Neural crest cell (in vitro differentiated cells): ENCODE data around the gene AUTS2. TPM values are rescaled to one million over a fixed set of nuclear protein-coding genes. Genes with fewer than 3 reads are reported as not detected.

Experiments
- DNase-seq: peaks from one replicate; pipeline ENCODE4 v3.0.0; 2021; ENCODE audit warnings: low read depth, mixed read lengths, low spot score
- H3K27ac Mint-ChIP-seq: one replicate; pipeline ENCODE4 v1.8.0; 2021; ENCODE audit warnings: mild to moderate bottlenecking, mixed read lengths; ENCODE audit not compliant: unreplicated experiment
- H3K27me3 Mint-ChIP-seq: 2 replicates; pipeline ENCODE4 v1.8.0; 2021; ENCODE audit warnings: low read depth, mild to moderate bottlenecking, mixed read lengths
- H3K36me3 Mint-ChIP-seq: 2 replicates; pipeline ENCODE4 v1.8.0; 2021; ENCODE audit warnings: low read depth, mild to moderate bottlenecking, mixed read lengths
- H3K4me1 Mint-ChIP-seq: 2 replicates; pipeline ENCODE4 v1.8.0; 2021; ENCODE audit warnings: mixed read lengths
- H3K4me3 Mint-ChIP-seq: one replicate; pipeline ENCODE4 v1.8.0; 2021; ENCODE audit warnings: mild to moderate bottlenecking, mixed read lengths
- H3K9me3 Mint-ChIP-seq: 2 replicates; pipeline ENCODE4 v1.8.0; 2021; ENCODE audit warnings: mixed read lengths
- total RNA-seq: library from RNA; stranded (reverse); gene quantifications from 2 replicates; pipeline ENCODE4 v1.2.1, GENCODE V29; 2021
- TF ChIP-seq, protein P1 (sequence below): fragments of 200-600 bp; sonication (generic); conservative IDR thresholded peaks from 2 replicates; pipeline ENCODE4 v1.5.0; 2021; ENCODE audit warnings: antibody characterized with exemption, mild to moderate bottlenecking

The AUTS2 gene
- total RNA-seq, 1 donor from 2014 or later: 152 TPM

DNA sequence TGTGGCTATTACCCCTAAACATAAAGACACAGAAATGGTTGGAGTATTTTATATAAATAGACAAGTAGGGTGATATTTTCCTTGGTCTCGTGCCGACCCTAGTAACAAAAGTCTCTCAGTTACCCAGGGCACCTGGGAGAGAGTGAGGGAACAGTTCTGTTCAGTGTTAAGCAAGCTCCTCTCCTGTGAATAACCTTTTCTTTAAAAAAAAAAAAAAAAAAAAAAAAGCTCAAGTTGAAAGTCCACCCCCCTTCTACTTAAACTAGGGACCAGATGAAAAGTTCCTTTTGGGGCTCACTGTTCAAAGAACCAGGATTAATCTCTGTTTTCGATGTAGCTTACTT, 896.7 kb downstream of the AUTS2 start:
- Mint-ChIP-seq H3K9me3 (no peaks in the 10 kb centered on the region), H3K36me3 (no peaks in the 10 kb centered on the region), H3K27ac (no peak overlapping the region), H3K27me3 (no peaks in the 10 kb centered on the region), H3K4me3 (no peak overlapping the region), H3K4me1 (no peaks in the 10 kb centered on the region)
- no peak for DNase-seq
- TF ChIP-seq, protein P1, sequence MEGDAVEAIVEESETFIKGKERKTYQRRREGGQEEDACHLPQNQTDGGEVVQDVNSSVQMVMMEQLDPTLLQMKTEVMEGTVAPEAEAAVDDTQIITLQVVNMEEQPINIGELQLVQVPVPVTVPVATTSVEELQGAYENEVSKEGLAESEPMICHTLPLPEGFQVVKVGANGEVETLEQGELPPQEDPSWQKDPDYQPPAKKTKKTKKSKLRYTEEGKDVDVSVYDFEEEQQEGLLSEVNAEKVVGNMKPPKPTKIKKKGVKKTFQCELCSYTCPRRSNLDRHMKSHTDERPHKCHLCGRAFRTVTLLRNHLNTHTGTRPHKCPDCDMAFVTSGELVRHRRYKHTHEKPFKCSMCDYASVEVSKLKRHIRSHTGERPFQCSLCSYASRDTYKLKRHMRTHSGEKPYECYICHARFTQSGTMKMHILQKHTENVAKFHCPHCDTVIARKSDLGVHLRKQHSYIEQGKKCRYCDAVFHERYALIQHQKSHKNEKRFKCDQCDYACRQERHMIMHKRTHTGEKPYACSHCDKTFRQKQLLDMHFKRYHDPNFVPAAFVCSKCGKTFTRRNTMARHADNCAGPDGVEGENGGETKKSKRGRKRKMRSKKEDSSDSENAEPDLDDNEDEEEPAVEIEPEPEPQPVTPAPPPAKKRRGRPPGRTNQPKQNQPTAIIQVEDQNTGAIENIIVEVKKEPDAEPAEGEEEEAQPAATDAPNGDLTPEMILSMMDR: no peak

DNA sequence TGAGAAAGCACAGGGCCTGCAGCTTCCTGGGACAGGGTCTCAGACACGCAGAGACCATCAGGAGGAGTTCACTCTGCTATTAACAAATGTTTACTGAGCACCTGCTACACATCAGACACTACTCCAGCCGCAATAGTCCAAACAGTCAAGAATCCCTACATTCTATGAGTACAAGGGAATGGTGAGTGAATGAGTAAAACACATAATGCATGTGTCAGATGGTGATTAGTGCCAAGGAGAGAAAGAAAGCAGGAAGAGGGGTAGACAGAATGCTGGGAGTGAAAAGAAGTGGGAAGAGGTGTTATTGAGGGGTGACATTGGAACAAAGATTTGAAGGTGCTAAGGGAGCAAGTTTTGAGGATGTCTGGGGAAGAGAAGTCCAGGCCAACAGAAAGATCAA, 899.5 kb downstream of the AUTS2 start:
- no peak overlapping the region for H3K4me3 Mint-ChIP-seq
- H3K27me3 Mint-ChIP-seq: no peaks in the 10 kb centered on the region
- DNase-seq: no peak
- no peaks in the 10 kb centered on the region for H3K36me3 Mint-ChIP-seq
- H3K4me1 Mint-ChIP-seq: no peaks in the 10 kb centered on the region
- H3K27ac Mint-ChIP-seq: no peak overlapping the region
- TF ChIP-seq, protein P1: no peak
- H3K9me3 Mint-ChIP-seq: no peaks in the 10 kb centered on the region

DNA sequence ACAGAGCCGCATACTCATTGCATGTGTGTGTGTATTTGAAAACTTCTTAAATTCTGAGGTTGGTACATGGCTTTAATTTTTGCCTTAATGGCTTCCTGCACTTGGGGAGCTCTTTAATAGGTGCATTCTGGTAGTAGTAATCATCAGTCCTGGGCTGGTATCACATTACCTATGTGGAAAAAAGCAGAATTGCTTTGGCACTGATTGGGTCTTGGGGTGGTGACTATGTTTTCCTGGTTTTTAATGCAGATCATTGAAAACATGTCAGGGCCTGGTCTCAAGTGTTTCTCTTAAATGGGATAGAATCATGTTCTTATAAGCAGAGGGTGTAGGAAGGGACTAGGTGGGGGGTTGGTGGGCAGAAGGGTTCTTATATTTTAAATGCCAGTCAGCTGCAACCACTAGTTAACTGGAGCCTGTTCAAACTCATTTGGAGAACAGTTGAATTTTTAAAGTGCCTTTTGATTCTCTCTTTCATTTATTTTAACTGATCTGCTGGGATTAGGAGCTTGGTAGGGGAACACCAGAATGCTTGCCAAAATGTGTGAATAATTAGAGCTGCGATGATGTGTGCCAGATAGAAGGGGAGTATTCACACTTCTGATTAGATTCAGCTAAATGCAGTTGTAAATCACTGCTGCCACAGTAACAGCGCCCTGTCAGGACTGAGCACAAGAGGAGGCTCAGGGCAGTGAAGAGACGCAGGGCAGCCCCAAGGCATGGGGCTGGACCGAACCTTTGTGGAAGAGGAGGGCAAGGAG, 900.1 kb downstream of the AUTS2 start:
- H3K9me3 Mint-ChIP-seq: no peaks in the 10 kb centered on the region
- H3K4me3 Mint-ChIP-seq: no peak overlapping the region
- no peaks in the 10 kb centered on the region for H3K36me3 Mint-ChIP-seq
- no peaks in the 10 kb centered on the region for H3K27me3 Mint-ChIP-seq
- TF ChIP-seq, protein P1: no peak
- no peak for DNase-seq
- H3K27ac Mint-ChIP-seq: no peak overlapping the region
- H3K4me1 Mint-ChIP-seq: no peaks in the 10 kb centered on the region

DNA sequence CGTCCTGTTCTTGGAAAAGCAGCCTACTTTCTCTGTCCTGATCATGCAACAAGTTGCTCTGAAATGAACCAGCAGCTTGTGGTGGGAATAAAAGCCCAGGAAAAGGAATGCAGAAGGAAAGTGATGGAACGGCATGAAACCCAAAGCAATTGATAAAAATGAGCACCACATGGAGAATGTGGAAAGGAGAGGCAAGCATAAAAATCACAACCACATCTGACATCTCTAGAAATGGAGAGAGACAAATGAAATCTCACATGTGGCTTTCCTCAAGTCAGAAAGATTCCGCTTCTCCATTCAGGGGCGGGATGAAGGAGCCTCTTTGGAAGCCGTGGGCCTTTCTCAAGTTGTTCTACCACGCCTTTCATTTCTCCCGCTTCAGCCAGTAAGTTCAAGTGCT, 902.0 kb downstream of the AUTS2 start:
- H3K4me3 Mint-ChIP-seq: no peak overlapping the region
- no peak for DNase-seq
- H3K4me1 Mint-ChIP-seq: peaks cover 10% of the 10 kb centered on the region
- H3K9me3 Mint-ChIP-seq: no peaks in the 10 kb centered on the region
- TF ChIP-seq, protein P1: no peak
- H3K27me3 Mint-ChIP-seq: no peaks in the 10 kb centered on the region
- H3K36me3 Mint-ChIP-seq: no peaks in the 10 kb centered on the region
- H3K27ac Mint-ChIP-seq: no peak overlapping the region

DNA sequence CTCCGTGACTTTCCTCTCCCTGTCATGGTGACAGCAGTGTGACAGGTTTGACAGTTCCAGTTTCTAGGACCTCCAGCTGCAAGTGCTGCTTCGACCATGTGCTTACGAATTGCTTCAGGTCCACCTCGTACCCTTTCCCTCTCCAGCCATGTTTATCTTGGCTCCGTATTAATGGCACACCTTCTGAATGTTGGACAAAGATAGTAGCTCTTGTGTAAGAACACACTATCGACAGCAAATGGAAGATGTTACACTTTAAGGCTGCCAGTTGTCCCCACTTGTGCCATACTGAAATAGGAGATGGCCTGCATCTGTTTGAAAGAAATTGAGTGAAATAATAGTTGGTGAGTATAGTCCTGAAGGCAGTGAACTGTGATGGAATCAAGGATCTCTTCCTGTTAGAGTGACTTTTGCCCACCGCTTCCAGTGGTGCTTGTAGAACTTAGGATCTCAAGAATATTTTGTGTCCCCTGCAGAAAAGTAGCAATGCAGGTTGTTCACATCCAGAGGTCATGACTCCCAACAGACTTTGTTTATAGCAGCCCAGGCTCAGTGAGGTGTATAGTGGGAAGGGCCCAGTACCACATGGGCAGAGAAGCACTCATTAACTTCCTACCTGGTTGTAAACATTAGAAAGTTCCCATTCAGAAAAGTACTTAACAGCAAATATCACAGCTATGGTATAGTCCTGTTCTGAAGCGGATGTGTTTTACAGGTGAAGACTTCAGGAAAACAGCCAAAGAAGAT, 904.0 kb downstream of the AUTS2 start:
- no peak overlapping the region for H3K4me3 Mint-ChIP-seq
- H3K27me3 Mint-ChIP-seq: no peaks in the 10 kb centered on the region
- TF ChIP-seq, protein P1: no peak
- DNase-seq: no peak
- no peaks in the 10 kb centered on the region for H3K36me3 Mint-ChIP-seq
- no peak overlapping the region for H3K27ac Mint-ChIP-seq
- peaks cover 22% of the 10 kb centered on the region for H3K4me1 Mint-ChIP-seq
- H3K9me3 Mint-ChIP-seq: no peaks in the 10 kb centered on the region
